Neutrophil (primary cell): Measurements from ENCODE around the gene ALPL.

ENCODE experiments used
- H3K27ac ChIP-seq: fragments of 200-600 bp; sonication (generic); 2 replicates; pipeline ENCODE4 v1.5.1; 2016; ENCODE audit warnings: mild to moderate bottlenecking, moderate library complexity
- H3K27me3 ChIP-seq: fragments of 200-600 bp; sonication (generic); 2 replicates; pipeline ENCODE4 v1.6.0; 2016; ENCODE audit warnings: mild to moderate bottlenecking
- H3K36me3 ChIP-seq: fragments of 200-600 bp; sonication (generic); 2 replicates; pipeline ENCODE4 v1.5.1; 2017
- H3K4me1 ChIP-seq, 2 experiments: fragments of 200-600 bp in 1 of 2; sonication (generic) in 1 of 2; 1 replicate in 1 of 2; 2 replicates in 1 of 2; pipeline versions ENCODE4 v1.5.1 to v1.6.1; 2013 to 2016; ENCODE audit warnings: low read depth in 1 of 2, low read length in 1 of 2, mild to moderate bottlenecking in 1 of 2, moderate library complexity in 1 of 2; ENCODE audit not compliant: control insufficient read depth in 1 of 2, insufficient read depth in 1 of 2
- H3K4me3 ChIP-seq, 2 experiments: fragments of 200-600 bp in 1 of 2; sonication (generic) in 1 of 2; 1 replicate in 1 of 2; 2 replicates in 1 of 2; pipeline ENCODE4 v1.5.1; 2013 to 2016; ENCODE audit warnings: low read depth in 1 of 2, low read length in 1 of 2, mild to moderate bottlenecking in 1 of 2, moderate library complexity in 1 of 2
- H3K9me3 ChIP-seq: fragments of 200-600 bp; sonication (generic); 2 replicates; pipeline ENCODE4 v1.5.1; 2016
- TF ChIP-seq, protein P1 (sequence below): fragments of 200-600 bp; sonication (generic); IDR thresholded peaks from 2 replicates; pipeline ENCODE4 v1.5.1; 2016; ENCODE audit warnings: antibody characterized with exemption

ALPL gene

DNA sequence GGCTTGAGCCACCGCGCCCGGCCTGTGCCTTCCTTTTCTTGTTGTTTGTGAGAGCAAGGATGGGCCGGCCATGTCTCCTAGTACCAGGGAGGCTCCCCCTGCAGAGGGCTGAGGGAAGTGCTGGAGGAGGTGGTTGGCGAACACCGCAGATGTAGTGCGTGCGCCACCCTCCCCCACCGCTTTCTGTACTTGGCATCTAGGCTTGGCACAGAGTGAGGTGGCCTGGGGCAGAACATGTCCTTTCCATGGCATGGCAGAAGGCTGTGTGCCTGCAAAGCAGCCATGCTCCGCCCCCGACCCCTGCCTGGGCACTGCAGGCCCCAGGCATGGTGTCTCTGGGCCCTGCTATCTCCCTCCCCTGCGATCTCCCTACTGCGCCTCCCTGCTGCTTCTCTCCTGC lies 30.7 kb downstream of the ALPL start:
- H3K4me3 ChIP-seq, result no peak overlapping the region
- H3K27me3 ChIP-seq, result no peaks in the 10 kb centered on the region
- H3K9me3 ChIP-seq, result no peaks in the 10 kb centered on the region
- no peaks in the 10 kb centered on the region for H3K36me3 ChIP-seq
- TF ChIP-seq, protein P1, sequence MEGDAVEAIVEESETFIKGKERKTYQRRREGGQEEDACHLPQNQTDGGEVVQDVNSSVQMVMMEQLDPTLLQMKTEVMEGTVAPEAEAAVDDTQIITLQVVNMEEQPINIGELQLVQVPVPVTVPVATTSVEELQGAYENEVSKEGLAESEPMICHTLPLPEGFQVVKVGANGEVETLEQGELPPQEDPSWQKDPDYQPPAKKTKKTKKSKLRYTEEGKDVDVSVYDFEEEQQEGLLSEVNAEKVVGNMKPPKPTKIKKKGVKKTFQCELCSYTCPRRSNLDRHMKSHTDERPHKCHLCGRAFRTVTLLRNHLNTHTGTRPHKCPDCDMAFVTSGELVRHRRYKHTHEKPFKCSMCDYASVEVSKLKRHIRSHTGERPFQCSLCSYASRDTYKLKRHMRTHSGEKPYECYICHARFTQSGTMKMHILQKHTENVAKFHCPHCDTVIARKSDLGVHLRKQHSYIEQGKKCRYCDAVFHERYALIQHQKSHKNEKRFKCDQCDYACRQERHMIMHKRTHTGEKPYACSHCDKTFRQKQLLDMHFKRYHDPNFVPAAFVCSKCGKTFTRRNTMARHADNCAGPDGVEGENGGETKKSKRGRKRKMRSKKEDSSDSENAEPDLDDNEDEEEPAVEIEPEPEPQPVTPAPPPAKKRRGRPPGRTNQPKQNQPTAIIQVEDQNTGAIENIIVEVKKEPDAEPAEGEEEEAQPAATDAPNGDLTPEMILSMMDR, result peak; percentile 17
- H3K4me1 ChIP-seq, result peaks cover 72 to 88% of the 10 kb centered on the region in 2 experiments
- peak overlapping the region; percentile 34 for H3K27ac ChIP-seq

DNA sequence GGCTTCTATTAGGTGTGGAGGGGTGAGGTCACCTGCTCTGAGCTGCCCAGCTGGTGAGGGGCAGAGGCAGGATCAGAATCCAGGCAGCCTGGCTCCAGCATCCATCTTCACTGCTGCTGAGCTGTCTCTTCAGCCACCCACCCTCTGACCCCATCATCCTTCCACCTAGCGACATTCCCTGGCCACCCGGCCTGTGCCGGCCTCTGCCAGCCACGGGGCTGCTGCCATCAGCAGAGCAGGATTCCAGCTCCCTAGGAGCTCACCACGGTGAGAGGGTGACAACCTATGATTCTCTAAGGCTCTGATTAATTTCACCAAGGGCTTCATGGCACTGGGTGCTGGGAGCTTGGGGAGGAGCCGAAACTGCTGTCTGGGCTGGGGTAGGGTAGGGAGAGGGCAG lies 32.1 kb downstream of the ALPL start:
- no peak overlapping the region for H3K4me3 ChIP-seq
- H3K36me3 ChIP-seq, result no peaks in the 10 kb centered on the region
- peak overlapping the region; percentile 30 for H3K27ac ChIP-seq
- peaks cover 72 to 87% of the 10 kb centered on the region in 2 experiments for H3K4me1 ChIP-seq
- TF ChIP-seq, protein P1, result no peak
- no peaks in the 10 kb centered on the region for H3K27me3 ChIP-seq
- H3K9me3 ChIP-seq, result no peaks in the 10 kb centered on the region

DNA sequence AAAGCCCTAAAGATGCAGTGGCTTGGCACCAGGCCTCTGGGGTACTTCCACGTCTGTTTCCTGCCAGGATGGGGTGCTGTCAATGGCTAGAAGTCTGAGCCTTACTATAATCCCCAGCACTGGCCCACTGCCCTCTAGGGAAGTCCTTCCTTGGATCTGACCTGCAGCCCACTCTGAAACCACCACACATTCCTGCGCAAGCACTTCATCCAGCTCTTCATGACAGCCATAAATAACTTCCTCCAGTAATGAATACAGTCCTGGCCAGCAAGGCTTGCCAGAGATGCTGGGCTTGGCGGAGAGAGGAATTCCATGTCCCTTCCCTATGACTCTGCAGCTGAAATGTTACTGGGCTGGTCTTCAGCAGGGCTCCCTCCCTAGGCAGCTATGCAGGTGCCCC lies 32.6 kb downstream of the ALPL start:
- Histone ChIP-seq H3K4me1 (peaks cover 73 to 87% of the 10 kb centered on the region in 2 experiments), H3K4me3 (no peak overlapping the region), H3K27me3 (no peaks in the 10 kb centered on the region)

DNA sequence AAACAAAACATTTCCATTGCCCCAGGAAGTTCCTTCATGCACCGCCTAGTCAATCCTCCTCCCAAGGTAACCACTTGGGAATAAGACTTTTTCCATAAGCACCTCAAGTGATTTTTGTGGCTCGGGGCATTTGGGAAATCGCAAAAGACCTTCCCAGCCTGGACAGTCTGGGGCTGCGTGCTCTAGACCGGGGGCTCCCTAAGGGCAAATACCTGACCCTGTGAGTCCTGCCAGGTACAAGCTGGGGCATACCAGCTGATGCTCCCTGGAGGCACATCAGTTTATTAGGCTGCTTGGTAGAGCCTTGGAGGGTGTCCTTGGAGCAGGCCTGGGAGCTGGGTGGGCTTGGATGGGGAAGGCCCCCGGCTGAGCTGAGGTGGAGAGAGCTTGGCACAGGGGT lies 34.4 kb downstream of the ALPL start:
- no peaks in the 10 kb centered on the region for H3K9me3 ChIP-seq
- H3K36me3 ChIP-seq, result no peaks in the 10 kb centered on the region
- H3K4me3 ChIP-seq, result no peak overlapping the region
- H3K27me3 ChIP-seq, result no peaks in the 10 kb centered on the region
- H3K27ac ChIP-seq, result peak overlapping the region; percentile 90
- H3K4me1 ChIP-seq, result peaks cover 73 to 87% of the 10 kb centered on the region in 2 experiments
- TF ChIP-seq, protein P1, result no peak

More for the DNA sequence above, 32.6 kb downstream of the ALPL start:
- Histone ChIP-seq H3K9me3 (no peaks in the 10 kb centered on the region), H3K36me3 (no peaks in the 10 kb centered on the region), H3K27ac (peak overlapping the region; percentile 9)
- TF ChIP-seq, protein P1, result no peak

DNA sequence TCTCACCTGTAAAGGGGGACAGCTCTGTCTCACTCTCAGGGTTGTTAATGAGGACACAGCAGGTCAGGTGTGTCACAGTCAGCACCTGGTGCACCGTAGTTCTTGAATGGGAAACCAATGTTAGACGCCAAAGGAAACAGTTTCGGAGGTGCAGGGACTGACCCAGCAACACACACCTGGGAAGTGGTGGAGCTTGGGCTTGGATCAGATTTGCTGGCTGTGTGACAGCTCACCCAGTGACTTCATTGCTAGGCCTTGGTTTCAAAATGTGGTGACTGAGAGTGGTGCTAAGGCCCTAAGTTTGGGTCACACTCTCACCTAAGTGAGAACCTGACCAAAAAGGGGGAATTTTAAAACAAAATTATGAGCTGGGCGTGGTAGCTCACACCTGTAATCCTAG lies 34.9 kb downstream of the ALPL start:
- Histone ChIP-seq H3K4me1 (peaks cover 73 to 87% of the 10 kb centered on the region in 2 experiments), H3K9me3 (no peaks in the 10 kb centered on the region), H3K4me3 (no peak overlapping the region), H3K27me3 (no peaks in the 10 kb centered on the region), H3K36me3 (no peaks in the 10 kb centered on the region), H3K27ac (peak overlapping the region; percentile 90)
- TF ChIP-seq, protein P1, result no peak
